ENCODE data around the gene MRPS26. TPM values are rescaled to one million over a fixed set of nuclear protein-coding genes. Genes with fewer than 3 reads are reported as not detected.

MRPS26 gene
- total and polyA plus RNA-seq, 2 of the 13 experiments (the other 11 are each of a cell fraction or from before 2014, with no cell fraction given), result 89.8 to 187 TPM

DNA sequence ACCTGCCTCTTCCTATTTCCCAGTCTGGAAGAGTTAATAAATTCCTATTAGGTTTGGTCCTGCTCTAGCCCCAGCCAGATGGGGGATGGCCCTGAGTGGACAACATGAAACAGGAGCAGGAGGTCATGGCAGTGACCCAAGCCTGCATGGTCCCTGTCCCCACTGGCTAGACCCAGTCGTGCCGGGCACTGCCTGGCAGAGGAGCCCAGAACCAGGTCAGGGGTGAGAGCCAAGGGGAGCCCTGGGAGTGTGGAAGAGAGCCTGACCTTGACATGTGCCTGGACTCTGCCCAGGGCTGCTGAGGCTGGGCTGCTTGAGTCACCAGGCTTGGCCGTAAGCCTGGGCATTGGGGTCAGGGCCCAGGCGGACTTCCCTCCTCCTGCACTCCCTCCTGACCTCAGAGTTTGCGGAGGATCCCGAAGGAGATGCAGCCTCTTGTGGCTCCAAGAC, 35.1 kb downstream of the MRPS26 start (continued):
- TF ChIP-seq SIN3B (IDR thresholded peaks at IDR 0.05; ENCODE audit: low read length) (no peak), RFX5 (IDR thresholded peaks at IDR 0.05; ENCODE audit: low read depth, low read length) (no peak), BORCS8-MEF2B (CRISPR knock-in tag; IDR thresholded peaks at IDR 0.05) (0 out of 2 replicates have a peak, but pooled peaks have one; percentile 36), GABPB1 (CRISPR knock-in tag; IDR thresholded peaks at IDR 0.05) (0 out of 2 replicates have a peak, but pooled peaks have one; percentile 30), PCBP2 (optimal IDR thresholded peaks at IDR 0.05; ENCODE audit: low read depth, low read length, poor library complexity, severe bottlenecking) (no peak), HOXA9 (CRISPR knock-in tag; IDR thresholded peaks at IDR 0.05; ENCODE audit: borderline replicate concordance) (no peak), CEBPB (IDR thresholded peaks at IDR 0.05; ENCODE audit: borderline replicate concordance, low read depth, low read length) (no peak), REXO4 (CRISPR knock-in tag; IDR thresholded peaks at IDR 0.05; ENCODE audit: borderline replicate concordance) (no peak), ZNF451 (CRISPR knock-in tag; IDR thresholded peaks at IDR 0.05) (no peak), ELF1 (CRISPR knock-in tag; IDR thresholded peaks at IDR 0.05) (no peak), RXRA (CRISPR knock-in tag; IDR thresholded peaks at IDR 0.05) (peak; percentile 89), ZMYM2 (CRISPR knock-in tag; IDR thresholded peaks at IDR 0.05) (no peak), ZNF773 (CRISPR knock-in tag; IDR thresholded peaks at IDR 0.05; ENCODE audit: borderline replicate concordance) (no peak), SMC3 (IDR thresholded peaks at IDR 0.05; ENCODE audit: low read length) (no peak), ZNF746 (CRISPR knock-in tag; IDR thresholded peaks at IDR 0.05) (no peak)
- TF ChIP-seq, protein P1, sequence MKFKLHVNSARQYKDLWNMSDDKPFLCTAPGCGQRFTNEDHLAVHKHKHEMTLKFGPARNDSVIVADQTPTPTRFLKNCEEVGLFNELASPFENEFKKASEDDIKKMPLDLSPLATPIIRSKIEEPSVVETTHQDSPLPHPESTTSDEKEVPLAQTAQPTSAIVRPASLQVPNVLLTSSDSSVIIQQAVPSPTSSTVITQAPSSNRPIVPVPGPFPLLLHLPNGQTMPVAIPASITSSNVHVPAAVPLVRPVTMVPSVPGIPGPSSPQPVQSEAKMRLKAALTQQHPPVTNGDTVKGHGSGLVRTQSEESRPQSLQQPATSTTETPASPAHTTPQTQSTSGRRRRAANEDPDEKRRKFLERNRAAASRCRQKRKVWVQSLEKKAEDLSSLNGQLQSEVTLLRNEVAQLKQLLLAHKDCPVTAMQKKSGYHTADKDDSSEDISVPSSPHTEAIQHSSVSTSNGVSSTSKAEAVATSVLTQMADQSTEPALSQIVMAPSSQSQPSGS (CRISPR knock-in tag; IDR thresholded peaks at IDR 0.05), result no peak
- TF ChIP-seq, protein P2, sequence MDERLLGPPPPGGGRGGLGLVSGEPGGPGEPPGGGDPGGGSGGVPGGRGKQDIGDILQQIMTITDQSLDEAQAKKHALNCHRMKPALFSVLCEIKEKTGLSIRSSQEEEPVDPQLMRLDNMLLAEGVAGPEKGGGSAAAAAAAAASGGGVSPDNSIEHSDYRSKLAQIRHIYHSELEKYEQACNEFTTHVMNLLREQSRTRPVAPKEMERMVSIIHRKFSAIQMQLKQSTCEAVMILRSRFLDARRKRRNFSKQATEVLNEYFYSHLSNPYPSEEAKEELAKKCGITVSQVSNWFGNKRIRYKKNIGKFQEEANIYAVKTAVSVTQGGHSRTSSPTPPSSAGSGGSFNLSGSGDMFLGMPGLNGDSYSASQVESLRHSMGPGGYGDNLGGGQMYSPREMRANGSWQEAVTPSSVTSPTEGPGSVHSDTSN (CRISPR knock-in tag; IDR thresholded peaks at IDR 0.05), result no peak
- TF ChIP-seq, protein P3, sequence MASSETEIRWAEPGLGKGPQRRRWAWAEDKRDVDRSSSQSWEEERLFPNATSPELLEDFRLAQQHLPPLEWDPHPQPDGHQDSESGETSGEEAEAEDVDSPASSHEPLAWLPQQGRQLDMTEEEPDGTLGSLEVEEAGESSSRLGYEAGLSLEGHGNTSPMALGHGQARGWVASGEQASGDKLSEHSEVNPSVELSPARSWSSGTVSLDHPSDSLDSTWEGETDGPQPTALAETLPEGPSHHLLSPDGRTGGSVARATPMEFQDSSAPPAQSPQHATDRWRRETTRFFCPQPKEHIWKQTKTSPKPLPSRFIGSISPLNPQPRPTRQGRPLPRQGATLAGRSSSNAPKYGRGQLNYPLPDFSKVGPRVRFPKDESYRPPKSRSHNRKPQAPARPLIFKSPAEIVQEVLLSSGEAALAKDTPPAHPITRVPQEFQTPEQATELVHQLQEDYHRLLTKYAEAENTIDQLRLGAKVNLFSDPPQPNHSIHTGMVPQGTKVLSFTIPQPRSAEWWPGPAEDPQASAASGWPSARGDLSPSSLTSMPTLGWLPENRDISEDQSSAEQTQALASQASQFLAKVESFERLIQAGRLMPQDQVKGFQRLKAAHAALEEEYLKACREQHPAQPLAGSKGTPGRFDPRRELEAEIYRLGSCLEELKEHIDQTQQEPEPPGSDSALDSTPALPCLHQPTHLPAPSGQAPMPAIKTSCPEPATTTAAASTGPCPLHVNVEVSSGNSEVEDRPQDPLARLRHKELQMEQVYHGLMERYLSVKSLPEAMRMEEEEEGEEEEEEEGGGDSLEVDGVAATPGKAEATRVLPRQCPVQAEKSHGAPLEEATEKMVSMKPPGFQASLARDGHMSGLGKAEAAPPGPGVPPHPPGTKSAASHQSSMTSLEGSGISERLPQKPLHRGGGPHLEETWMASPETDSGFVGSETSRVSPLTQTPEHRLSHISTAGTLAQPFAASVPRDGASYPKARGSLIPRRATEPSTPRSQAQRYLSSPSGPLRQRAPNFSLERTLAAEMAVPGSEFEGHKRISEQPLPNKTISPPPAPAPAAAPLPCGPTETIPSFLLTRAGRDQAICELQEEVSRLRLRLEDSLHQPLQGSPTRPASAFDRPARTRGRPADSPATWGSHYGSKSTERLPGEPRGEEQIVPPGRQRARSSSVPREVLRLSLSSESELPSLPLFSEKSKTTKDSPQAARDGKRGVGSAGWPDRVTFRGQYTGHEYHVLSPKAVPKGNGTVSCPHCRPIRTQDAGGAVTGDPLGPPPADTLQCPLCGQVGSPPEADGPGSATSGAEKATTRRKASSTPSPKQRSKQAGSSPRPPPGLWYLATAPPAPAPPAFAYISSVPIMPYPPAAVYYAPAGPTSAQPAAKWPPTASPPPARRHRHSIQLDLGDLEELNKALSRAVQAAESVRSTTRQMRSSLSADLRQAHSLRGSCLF (CRISPR knock-in tag; IDR thresholded peaks at IDR 0.05; ENCODE audit: borderline replicate concordance), result no peak
- TF ChIP-seq, protein P4, sequence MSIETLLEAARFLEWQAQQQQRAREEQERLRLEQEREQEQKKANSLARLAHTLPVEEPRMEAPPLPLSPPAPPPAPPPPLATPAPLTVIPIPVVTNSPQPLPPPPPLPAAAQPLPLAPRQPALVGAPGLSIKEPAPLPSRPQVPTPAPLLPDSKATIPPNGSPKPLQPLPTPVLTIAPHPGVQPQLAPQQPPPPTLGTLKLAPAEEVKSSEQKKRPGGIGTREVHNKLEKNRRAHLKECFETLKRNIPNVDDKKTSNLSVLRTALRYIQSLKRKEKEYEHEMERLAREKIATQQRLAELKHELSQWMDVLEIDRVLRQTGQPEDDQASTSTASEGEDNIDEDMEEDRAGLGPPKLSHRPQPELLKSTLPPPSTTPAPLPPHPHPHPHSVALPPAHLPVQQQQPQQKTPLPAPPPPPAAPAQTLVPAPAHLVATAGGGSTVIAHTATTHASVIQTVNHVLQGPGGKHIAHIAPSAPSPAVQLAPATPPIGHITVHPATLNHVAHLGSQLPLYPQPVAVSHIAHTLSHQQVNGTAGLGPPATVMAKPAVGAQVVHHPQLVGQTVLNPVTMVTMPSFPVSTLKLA (IDR thresholded peaks at IDR 0.05), result no peak
- TF ChIP-seq, protein P5, sequence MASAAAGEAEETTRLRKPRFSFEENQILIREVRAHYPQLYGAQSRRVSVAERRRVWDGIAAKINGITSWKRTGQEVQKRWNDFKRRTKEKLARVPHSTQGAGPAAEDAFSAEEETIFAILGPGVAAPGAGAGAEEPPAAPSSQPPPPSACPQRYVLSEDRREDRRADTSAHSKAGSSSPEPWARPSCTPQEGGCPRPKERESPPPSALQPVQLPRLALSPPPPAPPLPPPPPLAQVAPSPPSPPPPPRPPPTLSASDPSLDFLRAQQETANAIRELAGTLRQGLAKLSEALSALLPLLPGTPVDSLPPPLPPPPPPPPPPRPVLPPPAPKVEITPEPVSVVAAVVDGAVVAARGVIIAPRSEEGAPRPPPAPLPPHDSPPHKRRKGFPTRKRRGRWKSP (CRISPR knock-in tag; IDR thresholded peaks at IDR 0.05), result no peak
